NCI-H2107 (cell line): ENCODE data around the gene CLDND2.

Experiments used
- DNase-seq: peaks from one replicate; lab custom pipeline; 2025; lab: John Stamatoyannopoulos, UW

The CLDND2 gene

GRCh38 chr19:51354103-51354741 is 14.6 kb downstream of the CLDND2 start:
- DNase-seq: no peak

- DNase-seq: no peak
These were observed 15.9 kb downstream of the CLDND2 start for GRCh38 chr19:51352783-51353360.

GRCh38 chr19:51351266-51351990 is 17.4 kb downstream of the CLDND2 start:
- no peak for DNase-seq

- no peak for DNase-seq
These were observed 21.4 kb downstream of the CLDND2 start for GRCh38 chr19:51347209-51347928.

- no peak for DNase-seq
These were observed 22.1 kb downstream of the CLDND2 start for GRCh38 chr19:51346742-51347141.

- no peak for DNase-seq
These were observed 23.7 kb downstream of the CLDND2 start for GRCh38 chr19:51345076-51345620.

- no peak for DNase-seq
These were observed 25.9 kb downstream of the CLDND2 start for GRCh38 chr19:51342631-51343569.

- no peak for DNase-seq
These were observed 26.7 kb downstream of the CLDND2 start, which contains the start of gene VSIG10L for GRCh38 chr19:51341976-51342580. Gene VSIG10L (minus strand): TSS chr19:51342139. CDS start chr19:51342124, 15 bp downstream.

GRCh38 chr19:51341066-51341465 is 27.7 kb downstream of the CLDND2 start:
- DNase-seq: no peak

GRCh38 chr19:51339687-51340656 is 28.8 kb downstream of the CLDND2 start:
- no peak for DNase-seq

GRCh38 chr19:51339313-51339686 is 29.5 kb downstream of the CLDND2 start:
- DNase-seq: no peak

GRCh38 chr19:51338563-51339312 is 30.1 kb downstream of the CLDND2 start:
- no peak for DNase-seq

- no peak for DNase-seq
These were observed 30.8 kb downstream of the CLDND2 start for GRCh38 chr19:51337861-51338562.

- no peak for DNase-seq
These were observed 31.5 kb downstream of the CLDND2 start for GRCh38 chr19:51337141-51337860.

- DNase-seq: no peak
These were observed 34.9 kb downstream of the CLDND2 start for GRCh38 chr19:51333836-51334460.

GRCh38 chr19:51331716-51332115 is 37.1 kb downstream of the CLDND2 start:
- DNase-seq: no peak

- DNase-seq: no peak
These were observed 37.6 kb downstream of the CLDND2 start for GRCh38 chr19:51331193-51331592.
